Fibroblast of villous mesenchyme (primary cell): ENCODE measurements around the gene MKKS. TPM values are rescaled to one million over a fixed set of nuclear protein-coding genes. Genes with fewer than 3 reads are reported as not detected.

Source experiments
- DNase-seq: peaks from one replicate; pipeline ENCODE4 v3.0.0-alpha.2; 2010; ENCODE audit warnings: low read depth
- H3K4me3 ChIP-seq: 2 replicates; pipeline ENCODE4 v1.5.1; 2011; ENCODE audit warnings: low read depth, mild to moderate bottlenecking, low read length
- total RNA-seq: library from RNA; depleted of rRNA; stranded (reverse); fragments of >200 nt; gene quantifications from 2 replicates; pipeline ENCODE4 v1.2.3, GENCODE V29; 2012
- TF ChIP-seq, protein P1 (sequence below): IDR thresholded peaks from 2 replicates; pipeline ENCODE4 v1.5.1; 2012; ENCODE audit warnings: low read depth, mild to moderate bottlenecking, low read length; ENCODE audit not compliant: insufficient read depth

Gene MKKS
- total RNA-seq, 1 donor = 9.1 TPM

GRCh38 chr20:10357974-10358373 lies 76.0 kb downstream of the MKKS start:
- DNase-seq = peak; percentile 26
- TF ChIP-seq, protein P1, sequence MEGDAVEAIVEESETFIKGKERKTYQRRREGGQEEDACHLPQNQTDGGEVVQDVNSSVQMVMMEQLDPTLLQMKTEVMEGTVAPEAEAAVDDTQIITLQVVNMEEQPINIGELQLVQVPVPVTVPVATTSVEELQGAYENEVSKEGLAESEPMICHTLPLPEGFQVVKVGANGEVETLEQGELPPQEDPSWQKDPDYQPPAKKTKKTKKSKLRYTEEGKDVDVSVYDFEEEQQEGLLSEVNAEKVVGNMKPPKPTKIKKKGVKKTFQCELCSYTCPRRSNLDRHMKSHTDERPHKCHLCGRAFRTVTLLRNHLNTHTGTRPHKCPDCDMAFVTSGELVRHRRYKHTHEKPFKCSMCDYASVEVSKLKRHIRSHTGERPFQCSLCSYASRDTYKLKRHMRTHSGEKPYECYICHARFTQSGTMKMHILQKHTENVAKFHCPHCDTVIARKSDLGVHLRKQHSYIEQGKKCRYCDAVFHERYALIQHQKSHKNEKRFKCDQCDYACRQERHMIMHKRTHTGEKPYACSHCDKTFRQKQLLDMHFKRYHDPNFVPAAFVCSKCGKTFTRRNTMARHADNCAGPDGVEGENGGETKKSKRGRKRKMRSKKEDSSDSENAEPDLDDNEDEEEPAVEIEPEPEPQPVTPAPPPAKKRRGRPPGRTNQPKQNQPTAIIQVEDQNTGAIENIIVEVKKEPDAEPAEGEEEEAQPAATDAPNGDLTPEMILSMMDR = peak; percentile 62
- H3K4me3 ChIP-seq = no peak overlapping the region

DNA sequence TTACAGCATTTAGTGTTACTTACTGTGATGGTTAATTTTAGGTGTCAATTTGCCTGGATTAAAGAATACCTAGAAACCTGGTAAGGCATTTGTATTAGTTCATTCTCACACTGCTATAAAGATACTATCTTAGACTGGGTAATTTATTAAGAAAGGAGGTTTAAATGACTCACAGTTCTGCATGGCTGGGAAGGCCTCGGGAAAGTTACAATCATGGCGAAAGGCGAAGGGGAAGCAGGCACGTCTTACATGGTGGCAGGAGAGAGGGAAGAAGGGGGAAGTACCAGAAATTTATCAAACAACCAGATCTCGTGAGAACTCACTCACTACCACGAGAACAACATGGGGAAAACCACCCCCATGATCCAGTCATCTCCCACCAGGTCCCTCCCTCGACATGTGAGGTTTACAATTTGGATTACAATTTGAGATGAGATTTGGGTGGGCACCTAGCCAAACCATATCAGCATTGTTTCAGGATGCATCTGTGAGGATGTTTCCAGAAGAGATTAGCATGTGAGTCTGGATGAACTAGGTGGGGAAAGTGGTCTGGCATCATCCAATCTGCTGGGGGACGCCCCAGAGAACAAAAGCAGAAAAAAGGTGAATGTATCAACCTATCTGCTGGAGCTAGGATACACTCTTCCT lies 76.8 kb downstream of the MKKS start:
- H3K4me3 ChIP-seq = no peak overlapping the region
- DNase-seq = no peak
- TF ChIP-seq, protein P1 = no peak

DNA sequence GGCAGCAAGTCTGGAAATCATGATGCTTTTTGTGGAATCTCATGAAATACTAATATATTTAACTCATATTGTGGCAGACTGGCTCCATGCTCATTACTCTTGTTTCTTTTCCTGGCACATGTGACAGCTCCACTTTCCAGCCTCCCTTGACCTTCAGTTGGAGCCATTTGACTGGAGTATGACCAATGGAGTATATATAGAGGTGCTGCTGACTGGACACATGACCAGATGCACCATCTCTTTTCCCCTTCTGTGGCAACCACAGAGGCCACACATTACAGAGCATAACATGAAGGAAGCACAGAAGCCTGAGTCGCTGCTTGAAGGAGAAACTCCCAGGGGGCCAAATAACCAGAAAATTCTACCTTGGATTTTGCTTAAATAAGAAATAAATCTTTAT lies 77.4 kb downstream of the MKKS start:
- DNase-seq = no peak
- H3K4me3 ChIP-seq = no peak overlapping the region
- TF ChIP-seq, protein P1 = no peak

DNA sequence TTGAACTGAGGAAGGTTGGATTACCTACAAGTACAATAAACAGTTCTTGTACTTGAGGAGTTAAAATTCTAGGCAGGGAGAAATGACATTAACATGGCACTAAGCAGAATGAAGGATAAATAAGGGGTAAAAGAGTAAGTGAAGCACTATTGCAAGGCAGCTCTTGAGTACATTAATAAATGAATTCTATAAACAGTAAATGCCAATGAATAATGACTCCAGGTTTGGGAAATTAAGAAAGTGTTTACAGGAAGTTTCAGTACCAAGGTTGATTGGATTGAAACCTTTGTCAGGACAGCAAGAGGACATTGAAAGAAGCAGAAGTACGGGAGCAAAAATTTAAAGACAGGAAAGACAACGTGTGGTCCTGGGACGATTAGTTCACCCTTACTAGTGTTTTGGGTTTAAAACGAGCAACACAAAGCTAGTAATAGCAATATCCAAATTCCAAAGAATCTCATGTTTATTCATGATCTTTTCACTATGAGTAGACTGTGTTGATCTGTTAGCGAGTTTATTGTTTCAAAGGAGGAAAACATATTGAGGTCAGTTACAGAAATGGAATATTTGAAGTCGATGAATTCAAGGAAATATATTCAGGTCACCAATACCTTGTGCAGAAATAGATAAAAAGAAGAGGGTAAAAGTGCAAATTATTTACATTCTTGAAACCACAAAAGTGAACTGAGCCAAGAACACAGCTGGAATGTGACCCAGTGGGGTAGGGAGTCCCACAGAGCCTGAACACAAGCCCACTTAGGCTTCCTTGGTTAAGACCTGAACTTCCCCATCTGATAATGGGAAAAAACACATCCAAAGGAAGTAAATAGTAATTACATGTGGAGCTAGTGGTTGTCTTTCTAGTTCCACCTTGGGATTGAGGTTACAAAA lies 80.8 kb downstream of the MKKS start:
- peak; percentile 33 for DNase-seq
- no peak overlapping the region for H3K4me3 ChIP-seq
- TF ChIP-seq, protein P1 = no peak

Other genes starting within 250 kb of the MKKS start
- 2.9 and 8.6 TPM in 2 replicates for gene SNAP25, start 215.4 kb downstream of the MKKS start, total RNA-seq
- 3.2 and 5.6 TPM in 2 replicates for gene SLX4IP, start 1.1 kb upstream of the MKKS start, total RNA-seq
- gene JAG1, start 239.8 kb upstream of the MKKS start, total RNA-seq = 12.1 and 16.1 TPM in 2 replicates